GM21367 (cell line): ENCODE results near the gene C6orf136.
"Not testable (repeated sequence)": the region's sequence is repeated elsewhere in the genome, so short reads cannot be mapped to it uniquely, and the experiment has no call there.

Experiments
- ATAC-seq: cut with Tn5 transposase; IDR thresholded peaks from one replicate; pipeline ENCODE4 v1.9.1; 2021; ENCODE audit not compliant: unreplicated experiment

The C6orf136 gene

DNA sequence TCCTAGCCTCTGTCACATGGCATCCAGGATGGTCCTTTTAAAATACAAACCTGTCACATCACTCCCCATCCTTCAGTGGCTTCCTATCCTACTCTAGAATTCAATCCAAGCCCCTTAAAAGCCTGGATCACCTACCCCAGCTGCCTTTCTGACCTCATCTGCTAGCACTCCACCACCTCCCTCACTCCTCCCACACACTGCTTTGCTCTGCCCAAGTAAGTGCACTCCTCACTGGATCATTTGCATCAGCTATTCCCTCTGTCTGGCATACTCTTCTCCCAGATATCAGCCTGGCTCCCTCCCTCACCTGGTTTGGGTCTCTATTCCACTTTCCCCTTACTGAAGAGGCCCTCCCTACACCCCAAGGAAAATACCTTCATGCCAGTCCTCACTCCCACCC is 10.5 kb downstream of the C6orf136 start:
- no peak for ATAC-seq

DNA sequence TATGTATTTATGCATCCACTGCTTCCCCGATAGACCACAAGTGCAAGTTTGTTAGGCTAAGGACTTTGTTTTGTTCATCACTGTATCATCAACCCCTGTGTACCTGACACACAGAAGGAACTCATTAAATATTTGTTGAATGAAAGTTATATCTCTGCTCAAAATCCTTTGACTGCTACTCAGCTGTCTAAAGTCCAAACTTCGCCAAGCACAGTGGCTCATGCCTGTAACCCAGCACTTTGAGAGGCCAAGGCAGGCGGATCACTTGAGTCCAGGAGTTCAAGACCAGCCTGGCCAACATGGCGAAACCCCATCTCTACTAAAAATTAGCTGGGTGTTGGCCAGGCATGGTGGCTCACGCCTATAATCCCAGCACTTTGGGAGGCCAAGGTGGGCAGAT is 11.0 kb downstream of the C6orf136 start:
- not testable (repeated sequence) for ATAC-seq

DNA sequence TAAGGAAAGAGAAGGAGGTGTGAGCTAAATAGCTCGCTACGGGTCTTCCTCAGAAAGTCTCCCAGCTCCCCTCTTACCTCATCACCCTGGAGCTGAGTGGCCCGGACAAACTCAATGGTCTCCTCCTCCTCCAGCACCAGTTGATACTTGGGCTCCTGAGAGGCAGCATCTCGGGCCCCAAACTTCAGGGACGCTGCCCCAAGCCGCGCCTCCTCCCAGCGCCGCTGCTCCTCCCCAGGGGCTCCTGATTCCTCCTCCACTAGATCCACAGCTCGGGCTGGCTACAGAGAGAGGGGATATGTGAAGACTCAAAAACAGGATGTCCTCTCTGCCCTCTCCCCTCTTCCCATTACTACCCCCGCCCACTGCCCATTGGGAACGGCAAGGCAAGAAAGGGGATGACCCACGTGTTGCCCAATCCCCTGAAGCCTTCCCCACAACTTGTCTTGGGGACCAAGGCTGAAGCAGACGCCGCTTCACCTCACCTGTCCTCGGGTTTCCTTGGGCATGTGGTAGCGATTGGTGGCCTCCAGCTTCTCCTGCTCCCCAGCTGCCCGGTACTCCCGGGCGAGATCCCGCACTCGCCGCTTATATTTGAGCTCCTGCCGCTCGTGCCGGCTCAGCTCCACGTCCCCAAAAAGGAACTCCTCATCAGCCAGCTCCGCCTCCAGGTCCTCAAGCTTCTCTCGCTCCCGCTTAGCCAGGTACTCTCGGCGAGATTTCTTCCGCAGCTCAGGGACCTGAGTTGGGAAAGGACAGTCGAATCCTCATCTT is 18.2 kb downstream of the C6orf136 start:
- no peak for ATAC-seq

DNA sequence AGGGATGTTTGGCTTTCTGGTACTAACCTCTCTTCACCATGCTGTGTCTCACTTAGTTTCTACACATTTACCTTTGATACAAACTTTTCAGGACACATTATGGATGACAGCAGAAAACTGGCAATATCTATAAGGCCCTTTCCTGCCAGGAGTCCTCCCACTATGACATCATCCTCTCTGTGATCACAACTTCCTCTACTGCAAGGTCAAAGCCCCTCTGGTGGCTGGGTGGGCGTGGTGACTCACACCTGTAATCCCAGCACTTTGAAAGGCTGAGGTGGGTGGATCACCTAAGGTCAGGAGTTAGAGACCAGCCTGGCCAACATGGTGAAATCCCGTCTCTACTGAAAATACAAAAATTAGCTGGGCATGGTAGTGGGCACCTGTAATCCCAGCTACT is 19.4 kb downstream of the C6orf136 start:
- not testable (repeated sequence) for ATAC-seq

DNA sequence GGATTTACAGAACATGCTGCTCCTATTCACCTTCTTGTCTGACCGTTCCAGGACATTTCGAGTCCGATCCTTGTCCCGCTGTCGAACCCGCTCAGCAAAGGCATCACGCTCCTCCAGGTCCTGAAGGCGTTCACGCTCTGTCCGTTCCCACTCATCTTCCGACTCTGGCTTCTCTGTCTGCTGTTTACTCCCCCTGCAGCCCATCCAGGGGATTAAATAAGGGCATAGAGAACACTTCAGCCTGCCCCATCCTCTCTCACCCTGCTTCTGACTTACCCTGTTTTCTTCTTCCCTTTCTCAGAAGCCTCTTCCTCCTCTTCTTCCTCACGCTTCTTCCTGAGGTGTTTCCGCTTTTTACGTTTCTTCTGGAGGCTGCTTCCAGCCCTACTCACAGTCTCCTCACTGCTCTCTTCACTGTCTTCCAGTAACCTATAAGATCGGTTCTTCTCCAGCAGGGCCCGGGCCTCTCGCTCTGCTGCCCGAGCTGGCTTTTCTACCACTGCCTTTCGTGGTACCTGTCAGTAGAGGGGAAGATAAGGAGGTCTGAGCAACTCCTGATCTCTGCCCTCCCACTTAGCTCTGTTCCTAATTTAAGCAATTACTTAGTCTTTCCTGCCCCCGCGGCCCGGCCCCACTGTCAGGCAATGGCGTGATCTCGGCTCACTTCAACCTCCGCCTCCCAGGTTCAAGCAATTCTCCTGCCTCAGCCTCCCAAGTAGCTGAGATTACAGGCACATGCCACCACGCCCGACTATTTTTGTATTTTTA is 24.0 kb downstream of the C6orf136 start:
- ATAC-seq = no peak

DNA sequence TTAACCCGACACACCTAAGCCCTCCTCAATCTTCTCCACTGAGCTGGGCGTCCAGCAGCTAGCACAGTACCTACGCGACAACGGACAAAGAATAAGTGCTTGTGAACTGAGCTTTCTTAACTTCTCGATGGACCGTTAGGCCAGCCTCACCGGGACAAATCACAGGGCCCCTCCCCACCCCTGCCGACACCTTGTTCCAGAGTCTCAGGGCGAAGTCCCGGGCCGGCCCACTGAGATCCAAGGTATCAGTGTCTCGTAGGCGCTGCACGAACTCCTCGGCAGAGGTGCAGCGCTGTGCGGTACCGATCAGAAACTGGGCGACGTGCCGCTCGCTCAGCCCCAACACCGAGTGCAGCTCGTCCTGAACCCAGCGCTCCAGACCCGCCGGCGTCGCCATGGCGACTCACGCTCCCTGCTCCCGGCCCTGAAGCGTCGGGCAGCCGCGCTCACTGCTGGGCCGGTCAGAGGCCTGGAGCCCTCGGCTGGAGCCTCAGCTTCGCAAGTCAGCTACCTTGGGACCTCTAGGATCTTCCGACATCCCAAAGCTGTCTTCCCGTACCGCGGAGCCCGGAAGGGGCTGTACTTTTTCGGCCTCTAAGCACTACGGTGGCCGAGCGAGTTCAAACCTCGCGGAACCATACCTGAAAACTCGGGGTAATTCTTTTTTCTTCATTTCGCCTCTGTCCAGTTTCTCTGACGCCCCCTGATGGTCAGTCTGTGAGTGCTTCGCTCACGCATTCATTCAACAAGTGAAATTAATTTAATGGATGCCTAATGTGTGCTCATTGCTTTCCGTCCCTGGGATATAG is 25.7 kb downstream of the C6orf136 start, which contains the start of gene DHX16:
Gene DHX16, minus strand, starts transcription at position 562 of the 809 bp plus-strand sequence. Its CDS starts 165 bp downstream, at position 397.
- ATAC-seq = peak; percentile 61

DNA sequence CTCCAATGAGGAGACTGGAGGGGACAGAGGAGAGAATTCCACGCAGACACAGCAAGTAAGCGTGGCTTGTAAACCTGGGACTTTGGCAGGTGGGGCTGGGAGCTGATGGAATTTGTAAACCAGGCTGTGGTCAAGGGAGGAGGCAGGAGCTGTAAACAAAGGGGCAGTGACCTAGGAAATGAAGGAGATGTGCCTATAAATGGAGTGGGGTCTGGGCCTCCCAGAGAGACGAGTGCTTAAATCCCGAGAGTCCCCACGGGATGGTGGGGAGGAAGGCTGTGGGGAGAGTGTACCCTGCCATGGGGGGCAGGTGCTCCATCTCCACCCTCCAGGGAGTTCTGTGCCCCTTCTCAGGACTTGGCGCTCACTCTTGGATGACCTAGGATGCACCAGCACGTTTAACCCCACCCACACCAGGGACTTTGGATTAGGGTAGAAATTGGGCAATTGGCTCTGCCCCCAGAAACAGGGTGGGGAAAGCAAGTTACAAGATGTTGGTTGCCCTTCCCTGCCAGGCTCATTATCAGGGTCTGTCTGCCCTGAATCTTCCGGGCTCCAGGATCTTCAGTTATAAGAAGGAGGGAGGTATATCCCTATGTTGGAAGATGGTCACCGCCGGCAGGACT is 29.8 kb downstream of the C6orf136 start:
- ATAC-seq = no peak

DNA sequence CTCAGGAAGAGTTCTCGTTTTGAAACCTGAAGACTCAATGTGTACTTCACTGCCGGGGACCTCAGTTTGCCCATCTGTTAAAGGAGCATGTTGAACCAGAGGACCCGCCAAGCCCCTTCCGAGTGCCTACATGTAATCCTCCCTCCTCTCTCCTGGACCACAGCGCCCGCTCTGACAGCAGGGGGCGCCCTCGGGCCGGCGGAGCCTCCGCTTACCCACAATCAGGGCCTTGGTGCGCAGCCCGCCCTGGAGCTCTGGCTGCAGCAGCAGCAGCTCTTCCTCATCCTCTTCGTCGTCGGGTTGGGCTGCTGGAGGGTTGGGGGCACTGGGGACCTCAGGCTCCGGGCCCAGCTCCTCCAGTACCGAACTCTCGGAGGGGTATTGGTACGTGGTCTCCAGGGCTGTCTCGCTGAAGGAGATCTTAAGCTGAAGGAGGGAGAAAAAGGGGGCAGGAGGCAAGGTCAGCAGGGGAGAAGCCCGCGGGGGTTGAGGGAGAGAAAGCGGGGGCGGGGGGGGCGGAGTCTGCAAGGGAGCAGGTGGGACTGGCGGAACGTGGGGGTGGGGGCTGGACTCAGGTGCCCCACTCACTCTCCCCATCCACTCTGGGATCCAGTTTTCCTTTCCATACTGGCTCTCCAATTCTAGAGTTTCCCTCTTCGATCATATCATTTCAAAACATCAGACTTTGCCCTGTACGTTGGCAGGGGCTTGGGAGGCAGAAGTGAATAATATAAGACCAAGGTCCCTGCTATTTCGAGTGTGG is 32.2 kb downstream of the C6orf136 start:
- no peak for ATAC-seq

DNA sequence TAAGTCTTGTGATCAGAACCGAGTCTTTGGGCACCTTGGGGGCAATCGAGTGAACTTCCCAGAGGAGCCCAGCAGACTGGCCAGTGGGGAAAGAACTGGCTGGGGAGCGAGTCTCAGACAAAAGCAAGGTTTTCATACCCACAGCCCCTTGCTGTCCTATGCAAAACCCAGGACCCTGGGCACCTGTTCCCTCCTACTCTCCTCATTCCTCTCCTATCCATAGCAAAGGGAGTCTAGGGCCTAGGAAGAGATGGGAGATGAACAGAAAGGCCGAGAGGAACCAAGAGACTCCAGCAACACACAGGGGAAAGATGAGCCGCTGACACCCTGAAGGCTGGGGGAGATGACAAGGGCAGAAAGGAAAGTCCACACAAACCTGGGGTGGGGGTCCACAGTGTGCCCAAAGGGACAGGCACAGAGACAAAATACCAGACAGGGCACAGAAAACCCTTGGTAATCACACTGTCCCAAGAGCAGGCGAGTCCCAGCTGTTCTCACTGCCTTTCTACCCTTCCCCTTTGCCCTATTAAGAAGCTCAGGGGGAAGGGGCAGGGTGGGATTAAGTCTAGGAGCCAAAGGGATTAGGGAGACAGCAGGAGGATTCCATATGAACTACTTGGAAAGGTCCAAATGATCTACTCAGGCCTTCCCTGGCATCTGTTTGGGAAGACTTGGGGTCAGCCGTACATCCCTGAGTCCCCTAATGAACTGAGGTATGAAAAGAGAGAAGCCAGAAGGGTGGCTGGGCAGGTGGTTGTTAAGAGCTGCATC is 33.0 kb downstream of the C6orf136 start:
- no peak for ATAC-seq

DNA sequence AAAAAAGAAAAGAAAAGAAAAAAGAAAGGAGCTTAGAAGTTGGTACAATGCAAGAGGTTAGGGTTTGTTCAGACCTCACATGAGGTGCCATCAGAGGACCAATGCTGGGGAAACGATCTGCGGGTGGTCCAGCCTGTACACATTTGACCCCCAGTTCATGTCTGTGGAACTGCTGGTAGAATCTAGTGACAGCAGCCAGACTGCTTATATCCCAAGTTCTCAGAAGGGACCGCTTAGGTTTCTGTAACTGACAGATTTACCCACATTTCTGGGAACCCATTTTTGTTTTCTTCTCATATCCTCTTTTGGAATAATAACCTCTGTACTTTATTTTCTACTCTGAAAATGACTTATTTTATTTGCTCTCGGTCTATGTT is 34.8 kb downstream of the C6orf136 start:
- no peak for ATAC-seq

DNA sequence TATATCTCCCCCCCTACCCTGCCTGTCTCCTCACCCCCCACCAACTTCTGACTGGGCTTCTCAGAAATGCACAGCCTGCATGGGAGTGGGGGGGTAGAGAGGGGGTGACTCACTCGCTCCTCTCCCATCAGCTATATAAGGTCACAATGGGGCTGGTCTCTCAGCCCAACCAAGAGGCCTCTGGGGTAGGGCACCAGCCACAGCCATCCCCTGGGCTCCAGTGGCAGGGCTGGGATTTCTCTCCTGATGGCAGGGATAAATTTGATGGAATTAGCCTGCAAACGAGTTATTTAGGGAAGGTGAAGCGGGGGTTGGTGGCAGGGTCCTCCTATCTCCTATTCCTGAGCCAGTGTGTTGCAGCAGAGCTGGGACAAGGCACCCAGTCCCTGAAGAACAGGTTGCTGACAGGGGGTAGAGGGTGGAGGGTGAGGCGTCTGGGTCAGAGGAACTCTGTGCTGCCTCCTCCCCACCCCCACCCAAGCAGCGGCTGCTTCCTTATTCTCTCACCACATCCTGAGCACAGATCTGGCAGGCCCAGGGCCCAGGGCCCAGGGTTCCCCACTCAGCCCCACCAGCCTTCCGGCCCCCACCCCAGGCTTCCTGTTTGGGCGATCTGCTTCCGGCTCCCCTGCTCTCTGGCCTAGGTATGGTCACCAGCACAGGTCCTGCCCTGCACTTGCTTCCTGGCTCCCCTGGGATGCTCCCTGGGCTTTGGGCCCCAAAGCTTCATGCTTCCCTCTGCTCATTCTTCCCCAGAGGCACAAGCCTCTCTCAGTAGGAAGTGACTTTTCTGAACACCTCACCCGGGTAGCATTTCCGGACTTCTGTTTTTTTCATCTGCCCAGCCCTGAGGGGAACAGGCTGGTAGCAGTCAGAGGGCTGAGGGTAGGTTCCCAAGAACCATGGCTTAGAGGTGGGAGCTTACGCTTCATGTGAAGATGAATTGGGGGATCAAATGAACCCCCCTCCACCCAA is 35.5 kb downstream of the C6orf136 start:
- peak; percentile 29 for ATAC-seq

DNA sequence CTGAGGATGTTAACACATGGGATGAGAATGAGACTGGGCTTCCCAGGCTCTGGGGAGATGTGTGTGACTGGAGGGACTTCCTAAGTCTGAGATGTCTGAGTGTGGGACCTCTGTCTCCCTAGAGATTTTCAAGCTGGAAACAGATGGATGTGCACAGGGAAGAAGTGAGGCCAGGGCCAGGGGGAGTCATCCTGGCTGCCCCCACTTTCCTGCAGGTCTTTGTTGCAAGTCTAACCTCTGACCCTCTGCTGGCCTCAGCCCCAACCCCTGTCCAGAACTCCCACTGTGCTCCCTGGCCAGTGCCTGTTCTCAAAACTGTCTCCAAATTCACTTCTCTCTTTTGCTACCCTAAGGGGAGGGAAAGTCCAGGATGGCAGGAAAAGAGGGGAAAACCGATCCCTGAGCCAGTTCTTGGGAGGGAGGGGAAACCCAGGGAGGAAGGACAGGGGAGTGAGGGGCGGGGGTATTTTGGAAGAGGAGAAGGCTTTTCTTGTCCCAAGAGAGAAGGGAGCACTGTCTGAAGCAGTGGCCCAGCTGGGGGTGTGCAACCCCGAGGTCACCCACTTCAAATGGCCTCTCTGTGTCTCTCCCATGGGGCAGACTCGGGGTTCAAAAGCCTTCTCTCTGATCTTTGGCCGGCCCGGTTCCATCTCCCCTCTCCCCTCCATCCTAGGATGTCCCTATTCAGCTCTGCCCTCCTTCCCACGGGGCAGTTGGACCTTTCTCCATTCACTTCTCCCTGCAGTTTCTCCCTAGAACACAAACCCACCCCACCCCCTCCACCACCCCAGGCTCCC is 36.4 kb downstream of the C6orf136 start:
- ATAC-seq = no peak

DNA sequence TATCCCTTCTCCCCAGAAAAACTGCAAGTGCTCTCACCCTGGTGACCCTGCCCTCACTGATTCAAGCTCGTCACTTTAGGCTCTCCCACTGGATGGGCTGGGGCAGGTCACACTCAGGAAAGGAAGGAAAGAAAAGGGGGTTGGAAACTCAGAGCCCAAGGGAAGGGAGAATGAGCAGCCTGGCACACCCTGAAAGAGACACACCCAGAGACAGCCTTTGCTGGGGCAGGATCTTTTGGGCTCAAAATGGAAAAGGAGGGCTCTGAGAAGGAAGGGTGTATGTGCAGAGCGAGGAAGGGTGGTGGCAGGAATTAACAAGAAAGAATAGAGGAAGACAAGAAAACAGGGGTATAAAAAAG is 37.0 kb downstream of the C6orf136 start:
- no peak for ATAC-seq

DNA sequence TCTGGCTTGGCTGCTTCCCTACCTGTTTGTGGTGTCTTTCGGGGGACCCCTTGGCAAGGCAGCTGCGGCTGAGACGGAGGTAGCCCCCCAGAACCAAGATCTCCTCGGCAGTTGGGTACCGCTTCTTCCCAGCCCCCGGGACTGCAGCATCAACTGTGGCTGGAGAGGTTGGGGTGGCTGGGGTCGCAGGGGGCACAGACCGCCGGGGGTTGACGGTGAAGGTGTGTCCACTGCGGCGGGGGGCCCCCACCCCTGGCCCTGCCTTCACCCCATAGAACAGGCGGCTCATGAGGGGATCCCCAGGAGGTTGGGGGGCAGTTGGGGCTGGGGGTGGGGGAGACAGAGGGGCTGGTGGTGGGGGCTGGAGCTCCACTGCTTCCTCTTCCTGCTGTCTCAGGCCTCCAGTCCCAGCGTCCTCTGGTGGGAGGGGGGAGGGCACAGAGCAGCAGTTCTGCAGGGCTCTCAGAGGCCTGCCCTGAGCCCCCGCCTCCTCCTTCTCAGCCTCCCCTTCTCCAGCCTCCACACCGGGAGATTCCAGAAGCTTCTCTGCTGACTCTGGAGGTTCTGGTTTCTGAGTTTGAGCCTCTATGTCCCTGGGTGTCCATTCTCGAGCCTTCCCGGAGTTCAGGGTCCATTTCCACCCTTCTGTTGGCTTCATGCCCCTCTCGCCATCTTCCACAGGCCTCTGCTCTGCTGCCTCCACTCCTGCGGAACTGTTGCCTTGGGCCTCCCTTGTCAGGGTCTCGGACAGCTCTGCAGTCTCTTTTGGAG is 37.6 kb downstream of the C6orf136 start:
- no peak for ATAC-seq

DNA sequence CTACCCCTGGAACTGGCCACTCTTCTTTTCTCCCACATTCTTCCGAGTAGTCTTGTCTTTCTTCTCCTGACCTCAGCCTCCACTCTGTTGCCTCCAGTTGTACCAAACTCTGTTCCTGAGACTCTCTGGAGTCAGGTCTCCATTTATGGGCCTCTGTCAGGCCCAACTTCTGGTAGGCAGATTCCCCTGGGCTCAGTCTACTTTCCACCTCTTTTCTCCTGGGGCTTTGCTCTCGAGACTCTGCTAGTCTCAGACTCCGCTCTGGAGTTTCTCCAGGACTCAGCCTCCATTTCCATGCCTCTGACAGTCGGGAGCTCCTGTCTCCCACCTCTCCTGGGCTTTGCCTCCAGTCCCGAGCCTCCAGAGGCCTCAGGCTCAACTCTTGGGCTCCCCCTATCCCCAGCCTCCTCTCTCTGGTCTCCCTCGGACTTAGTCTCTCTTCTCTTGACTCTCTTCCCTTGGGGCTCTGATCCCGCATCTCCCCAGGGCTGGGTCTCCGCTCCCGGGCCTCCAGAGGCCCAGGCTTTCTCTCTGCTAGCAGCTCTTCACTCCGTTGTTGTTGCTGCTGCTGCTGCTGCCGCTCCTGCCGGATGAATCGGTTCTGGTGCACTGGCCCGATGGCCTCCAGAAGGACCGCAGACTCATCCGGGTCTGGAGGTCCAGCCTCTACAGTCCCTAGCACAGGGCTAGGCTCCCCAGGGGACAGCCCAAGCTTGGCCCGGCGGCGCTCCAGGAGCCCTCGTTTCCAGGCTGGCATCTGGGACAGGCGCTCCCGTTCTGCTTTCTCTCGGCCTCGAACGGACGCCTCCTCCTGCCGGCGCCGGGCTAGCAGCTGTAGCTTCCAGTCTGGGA is 38.5 kb downstream of the C6orf136 start:
- no peak for ATAC-seq
